NT2/D1 (cell line): Measurements from ENCODE around the gene SMARCB1.

ENCODE experiments used
- SUZ12 ChIP-seq: IDR thresholded peaks from 2 replicates; pipeline ENCODE4 v1.6.1; 2011; ENCODE audit not compliant: insufficient read length, insufficient read depth; ENCODE audit errors: extremely low read depth
- ZNF274 ChIP-seq: IDR thresholded peaks from 2 replicates; pipeline ENCODE4 v1.6.1; 2011; ENCODE audit warnings: mild to moderate bottlenecking, low read depth, low read length

- TF ChIP-seq ZNF274: no peak
- no peak for TF ChIP-seq SUZ12
These were observed 31.8 kb downstream of the SMARCB1 start for GRCh38 chr22:23818541-23818940.
